ENCODE measurements around the gene GPN1.
"Not testable (repeated sequence)": the region's sequence is repeated elsewhere in the genome, so short reads cannot be mapped to it uniquely, and the experiment has no call there.

Gene GPN1

GRCh38 chr2:27672723-27673486 lies 44.1 kb downstream of the GPN1 start:
- no peak for DNase-seq

- DNase-seq, result no peak
Observed at GRCh38 chr2:27680571-27680970, 51.7 kb downstream of the GPN1 start.

- no peak for DNase-seq
Observed at GRCh38 chr2:27681841-27682240, 53.0 kb downstream of the GPN1 start.

GRCh38 chr2:27682334-27682771 lies 53.5 kb downstream of the GPN1 start:
- not testable (repeated sequence) for DNase-seq

GRCh38 chr2:27683390-27684071 lies 54.7 kb downstream of the GPN1 start:
- DNase-seq, result peak; percentile 60

GRCh38 chr2:27685006-27685405 lies 56.2 kb downstream of the GPN1 start:
- not testable (repeated sequence) for DNase-seq

- no peak for DNase-seq
Observed at GRCh38 chr2:27685577-27685976, 56.7 kb downstream of the GPN1 start.

- DNase-seq, result no peak
Observed at GRCh38 chr2:27687232-27687631, 58.4 kb downstream of the GPN1 start.

- DNase-seq, result no peak
Observed at GRCh38 chr2:27689424-27689823, 60.6 kb downstream of the GPN1 start.

GRCh38 chr2:27690052-27690451 lies 61.2 kb downstream of the GPN1 start:
- DNase-seq, result no peak

GRCh38 chr2:27697660-27698059 lies 68.8 kb downstream of the GPN1 start:
- DNase-seq, result no peak
